GM19043 (cell line): ENCODE results near the gene TMPRSS15.
"Not testable (repeated sequence)": the region's sequence is repeated elsewhere in the genome, so short reads cannot be mapped to it uniquely, and the experiment has no call there.

Experiments
- ATAC-seq: cut with Tn5 transposase; IDR thresholded peaks from one replicate; pipeline ENCODE4 v1.9.1; 2021; ENCODE audit warnings: low read depth; ENCODE audit not compliant: unreplicated experiment

Gene TMPRSS15

DNA sequence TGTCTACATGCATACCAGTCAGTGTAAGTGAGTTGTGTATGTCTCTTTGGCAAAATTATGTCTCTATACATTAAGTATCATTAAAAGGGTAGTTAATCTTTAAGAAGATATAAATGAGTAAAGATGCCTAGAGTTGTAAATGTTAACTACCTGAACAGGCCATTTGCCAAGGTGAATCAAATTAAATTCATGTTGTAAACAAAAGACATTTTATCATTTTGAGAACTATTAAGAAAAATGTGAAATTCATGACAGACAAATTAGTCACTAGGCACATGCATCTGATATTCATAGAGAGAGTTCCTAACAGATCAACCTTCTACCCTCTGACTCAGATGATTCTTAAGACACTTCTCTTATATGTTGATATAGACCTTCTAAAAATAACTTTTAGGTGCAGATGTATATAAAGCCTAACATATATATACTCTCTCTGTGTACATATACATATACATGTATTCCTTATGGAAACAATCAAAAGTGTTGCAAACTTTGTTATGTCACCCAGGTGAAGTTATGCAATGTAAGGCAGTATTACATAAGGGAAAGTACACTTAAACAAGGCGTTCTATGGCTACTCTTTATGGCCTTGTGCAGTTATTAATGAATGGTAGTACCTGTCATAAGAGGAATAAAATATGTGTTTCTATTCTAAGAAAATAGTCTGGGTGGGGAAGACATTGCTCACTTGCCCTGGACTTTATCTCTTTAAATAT is at the start of gene TMPRSS15:
Gene TMPRSS15, minus strand, starts transcription at position 51 of the 716 bp plus-strand sequence. CDS start 163 bp downstream, outside the sequence.
- ATAC-seq, result no peak

DNA sequence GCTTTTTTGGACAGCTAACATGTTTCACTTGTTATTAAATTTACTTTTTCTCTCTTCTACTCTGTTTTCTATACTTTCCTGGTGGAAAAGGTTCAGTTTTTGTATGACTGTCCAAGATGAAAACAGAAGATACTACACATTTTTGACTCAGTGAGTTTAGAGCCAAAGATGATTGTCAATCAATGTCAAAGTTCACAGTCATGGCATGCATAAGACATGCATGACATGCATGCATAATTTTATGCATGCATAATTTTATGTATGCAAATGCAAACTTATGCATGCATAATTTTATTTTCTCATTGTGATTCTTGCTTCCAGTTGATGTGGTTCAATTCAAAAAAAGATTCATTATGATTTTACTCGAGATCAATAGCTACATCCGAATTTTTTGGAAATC is 48.1 kb upstream of the TMPRSS15 start:
- no peak for ATAC-seq

GRCh38 chr21:18449605-18450550 is 46.3 kb upstream of the TMPRSS15 start:
- ATAC-seq, result no peak

- no peak for ATAC-seq
Observed at GRCh38 chr21:18443701-18444100, 40.1 kb upstream of the TMPRSS15 start.

DNA sequence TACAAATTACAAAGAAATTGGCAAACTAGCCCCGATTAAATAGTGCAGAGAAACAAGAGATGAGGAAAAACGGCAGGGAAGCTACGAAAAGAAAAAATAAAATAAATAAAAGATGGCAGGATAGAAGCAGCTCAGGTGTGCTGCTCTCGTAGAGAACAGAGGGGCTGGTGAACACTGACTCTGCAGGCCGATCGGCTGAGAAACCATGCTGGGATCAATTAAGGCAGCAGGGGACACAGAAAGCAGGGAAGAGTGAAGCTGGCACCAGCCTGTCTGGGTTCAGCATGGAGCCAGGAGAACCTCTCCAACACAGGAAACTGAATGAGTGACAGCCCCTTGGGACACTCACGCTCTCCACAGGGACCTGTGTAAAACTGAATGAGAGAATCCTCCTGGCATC is 39.5 kb upstream of the TMPRSS15 start:
- ATAC-seq, result no peak

DNA sequence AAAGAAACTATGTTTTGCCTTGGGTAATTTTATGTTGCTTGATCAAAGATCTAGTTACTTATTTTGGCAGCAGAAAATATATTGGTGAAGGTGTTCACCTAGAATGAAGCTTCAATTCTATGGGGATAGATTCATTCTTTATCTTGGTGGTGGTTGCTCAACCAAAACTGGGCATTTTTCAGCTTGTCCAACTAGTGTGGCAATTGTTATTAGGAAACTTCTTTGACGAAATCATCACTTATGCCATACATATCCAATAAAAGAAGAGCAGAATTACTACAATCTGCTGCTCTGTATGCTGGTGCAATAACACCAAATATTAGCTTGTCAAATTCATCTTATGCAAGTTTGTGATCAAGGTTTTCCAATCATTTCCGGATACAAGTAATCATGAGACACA is 26.8 kb upstream of the TMPRSS15 start:
- no peak for ATAC-seq

DNA sequence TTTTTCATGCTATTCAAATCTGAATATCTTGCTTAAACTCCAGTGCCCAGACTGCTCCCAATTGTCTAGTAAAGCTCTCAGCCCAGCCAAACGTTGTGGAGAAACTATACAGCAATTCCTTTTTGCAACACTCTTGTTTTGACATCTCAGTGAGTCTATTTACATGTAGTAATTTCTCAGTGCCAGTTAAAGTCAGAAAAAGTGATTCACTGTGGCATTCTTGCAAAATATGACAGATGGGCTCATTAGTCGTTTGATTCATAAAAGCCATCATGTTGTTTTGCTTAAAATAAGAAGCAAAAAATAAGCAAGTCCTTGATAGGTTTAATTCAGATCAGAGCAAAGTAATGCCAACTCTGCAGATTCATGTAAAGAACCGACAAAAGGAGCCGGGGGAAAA is 20.7 kb upstream of the TMPRSS15 start:
- ATAC-seq, result no peak

- ATAC-seq, result no peak
Observed at GRCh38 chr21:18417141-18417790, 13.7 kb upstream of the TMPRSS15 start.

DNA sequence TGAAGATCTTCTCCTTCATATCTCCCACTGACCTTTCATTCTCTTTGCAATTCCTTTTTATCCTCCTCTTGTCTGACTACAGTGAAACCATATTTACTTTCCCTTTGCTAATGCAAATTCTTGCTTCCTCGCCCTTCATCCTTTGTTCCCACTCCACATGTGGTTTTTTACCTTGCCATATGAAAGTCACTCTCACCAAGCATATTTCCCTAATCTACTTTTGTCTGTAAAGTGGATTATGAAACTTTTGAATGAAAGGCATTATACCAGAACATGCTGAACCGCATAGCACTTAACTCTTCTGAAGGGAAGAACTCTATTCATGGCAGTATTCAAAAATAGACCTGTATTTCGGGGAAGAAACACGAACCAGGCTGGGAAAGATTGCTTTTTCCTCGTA is 8.0 kb upstream of the TMPRSS15 start:
- ATAC-seq, result no peak

GRCh38 chr21:18409579-18409978 is 6.0 kb upstream of the TMPRSS15 start:
- ATAC-seq, result no peak

- ATAC-seq, result no peak
Observed at GRCh38 chr21:18398843-18399242, 4.7 kb downstream of the TMPRSS15 start.

DNA sequence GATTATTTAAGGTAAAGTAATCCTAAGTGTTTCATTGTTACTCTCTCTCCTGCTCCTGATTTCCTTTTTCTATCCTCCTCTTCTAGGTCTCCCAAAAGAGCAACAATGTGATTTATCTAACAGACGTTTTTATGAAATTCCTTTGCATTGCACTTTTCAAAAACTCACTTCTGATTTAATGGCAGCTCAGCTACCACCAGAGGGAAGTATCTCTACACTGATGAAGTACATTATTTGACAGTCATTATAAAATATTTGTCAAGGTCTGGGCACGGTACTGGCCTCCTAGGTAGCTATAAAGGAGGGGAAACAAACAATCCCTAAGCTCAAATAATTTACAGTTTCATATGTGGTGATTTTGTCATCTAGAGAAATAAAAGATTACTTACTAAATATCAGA is 15.6 kb downstream of the TMPRSS15 start:
- no peak for ATAC-seq

- no peak for ATAC-seq
Observed at GRCh38 chr21:18384771-18385170, 18.8 kb downstream of the TMPRSS15 start.

- not testable (repeated sequence) for ATAC-seq
Observed at GRCh38 chr21:18382934-18383619, 20.5 kb downstream of the TMPRSS15 start.

DNA sequence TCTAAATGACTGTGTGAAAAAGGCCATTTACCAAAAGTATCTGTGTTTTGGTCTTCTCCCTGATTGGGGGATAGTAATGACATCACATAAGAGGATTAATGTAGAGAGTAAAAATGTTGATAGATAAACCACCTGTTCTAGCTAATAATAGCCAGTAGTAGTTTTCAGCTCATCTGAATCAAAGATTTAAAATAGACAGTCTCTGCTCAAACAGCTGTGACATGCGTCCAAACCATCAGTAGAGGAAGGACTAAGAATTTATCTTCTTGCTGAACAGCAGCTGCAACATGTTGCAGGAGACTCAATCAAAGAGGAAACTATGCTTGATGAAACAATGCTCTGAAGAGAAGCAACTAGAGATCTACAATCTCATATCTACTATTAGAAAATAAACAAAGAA is 21.4 kb downstream of the TMPRSS15 start:
- ATAC-seq, result no peak

DNA sequence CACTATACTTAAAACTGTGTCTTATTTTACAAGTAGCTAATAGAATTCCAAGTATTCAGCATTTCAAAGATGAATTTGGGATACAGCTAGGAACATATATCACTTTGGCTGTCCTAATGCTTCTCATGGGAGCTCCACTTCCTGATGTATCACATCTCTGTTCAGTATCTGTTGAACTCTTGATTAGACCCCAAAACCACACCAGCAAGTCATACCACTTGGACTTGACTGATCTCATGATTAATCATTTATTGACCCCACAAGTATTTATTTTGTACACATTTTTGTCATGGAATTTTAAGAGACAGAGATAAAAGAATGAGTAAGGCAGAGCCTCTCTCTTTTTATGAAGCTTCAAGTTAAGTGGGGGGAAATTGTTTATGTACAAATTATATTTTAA is 30.0 kb downstream of the TMPRSS15 start:
- ATAC-seq, result no peak

- no peak for ATAC-seq
Observed at GRCh38 chr21:18370301-18370700, 33.3 kb downstream of the TMPRSS15 start.

- no peak for ATAC-seq
Observed at GRCh38 chr21:18369115-18369514, 34.5 kb downstream of the TMPRSS15 start.

DNA sequence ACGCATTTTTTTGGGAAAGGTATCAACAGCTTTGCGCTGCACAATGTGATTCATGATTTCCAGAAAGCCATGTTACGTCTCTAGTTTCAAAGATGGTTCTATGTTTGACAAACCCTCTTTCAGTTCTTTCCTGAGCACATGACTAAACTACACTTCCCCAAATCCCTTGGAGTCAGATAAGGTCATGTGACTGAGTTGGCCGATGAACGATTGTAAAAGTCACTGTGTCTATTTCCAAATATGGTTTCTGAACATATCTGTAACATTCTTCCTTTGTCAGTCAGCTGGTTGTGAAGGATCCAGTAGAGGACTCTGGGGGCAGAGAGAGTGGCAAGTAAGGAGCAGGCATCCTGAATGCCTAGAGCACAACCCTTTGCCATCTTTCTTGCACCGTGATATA is 35.4 kb downstream of the TMPRSS15 start:
- no peak for ATAC-seq

GRCh38 chr21:18356801-18357200 is 46.8 kb downstream of the TMPRSS15 start:
- ATAC-seq, result no peak

GRCh38 chr21:18354947-18355346 is 48.6 kb downstream of the TMPRSS15 start:
- no peak for ATAC-seq
